ENCODE data around the gene AKAP11. TPM values are rescaled to one million over a fixed set of nuclear protein-coding genes. Genes with fewer than 3 reads are reported as not detected.
A peak's percentile ranks its signal among the peaks of the same experiment; 100 is the strongest.

AKAP11 gene
- total and polyA plus RNA-seq, 2 of the 8 experiments (the other 6 are each of a cell fraction or from before 2014, with no cell fraction given): 4.5 to 21.9 TPM

DNA sequence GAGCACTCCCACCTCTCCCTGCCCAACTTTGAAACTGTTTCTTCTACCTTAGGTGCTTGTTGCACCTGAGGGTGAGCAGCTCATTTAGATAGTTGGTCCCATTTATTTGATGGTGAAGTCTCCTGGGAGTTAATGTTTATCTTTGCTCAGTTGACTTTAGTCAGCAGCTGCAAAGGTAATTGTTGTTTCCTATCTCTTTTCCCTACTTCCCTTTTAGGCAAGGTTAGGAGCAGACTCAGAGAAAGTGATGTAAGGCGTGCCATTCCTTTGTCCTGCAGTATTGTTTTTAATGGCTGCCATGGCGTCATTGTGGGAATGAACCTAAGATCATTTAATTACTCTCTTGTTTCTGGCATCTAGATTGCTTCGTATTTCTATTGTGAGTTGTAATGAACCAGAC is 11.6 kb downstream of the AKAP11 start:
- FAIRE-seq: peak; percentile 68
- Histone ChIP-seq H4K91ac (replicated peaks; ENCODE audit: insufficient read length, low read length) (no peak overlapping the region), H3K23me2 (ENCODE audit: low read depth, low read length) (no peaks in the 10 kb centered on the region), H2BK5ac (ENCODE audit: low read depth, low read length) (no peak overlapping the region), H3K9ac (replicated peaks in 1 of 4; ENCODE audit: extremely low read depth in 1 of 4, low read depth in 3 of 4, low read length in 3 of 4) (0 out of 7 replicates have a peak overlapping the region, but pooled peaks of 1 of the 4 experiments have one; percentile 19), H3K27me3 (replicated peaks in 1 of 4; ENCODE audit: control insufficient read depth in 3 of 4, extremely low read depth in 1 of 4, insufficient read depth in 3 of 4, low read length in 3 of 4) (no peaks in the 10 kb centered on the region), H3K79me2 (ENCODE audit: control insufficient read depth in 1 of 2, insufficient read depth in 2 of 2, low read length in 2 of 2) (peaks cover 0 to 70% of the 10 kb centered on the region in 2 experiments; a peak in 2 of 4 replicates), H4K20me1 (replicated peaks in 1 of 2; ENCODE audit: control insufficient read depth in 1 of 2, insufficient read depth in 2 of 2, low read length in 2 of 2) (no peaks in the 10 kb centered on the region), H4K5ac (ENCODE audit: insufficient read length, low read depth, low read length) (no peak overlapping the region), H3K4me2 (ENCODE audit: insufficient read depth in 1 of 2, low read depth in 2 of 2, low read length in 2 of 2) (0 out of 4 replicates have a peak overlapping the region, but pooled peaks of 1 of the 2 experiments have one; percentile 37), H3K27ac (ENCODE audit: low read depth, low read length) (no peak overlapping the region), H3K23ac (ENCODE audit: insufficient read length) (no peak overlapping the region), H3K56ac (replicated peaks; ENCODE audit: insufficient read length, low read depth, low read length) (no peak overlapping the region), H2AK5ac (ENCODE audit: low read depth, low read length) (no peak overlapping the region), H2AFZ (ENCODE audit: low read length) (no peak overlapping the region), H3K79me1 (ENCODE audit: low read depth, low read length) (no peaks in the 10 kb centered on the region), H4K8ac (ENCODE audit: extremely low read depth, insufficient read depth, low read length) (no peak overlapping the region), H2BK20ac (ENCODE audit: low read length) (no peak overlapping the region), H2BK15ac (ENCODE audit: low read length) (no peak overlapping the region), H2BK120ac (replicated peaks; ENCODE audit: low read depth, low read length) (no peak overlapping the region), H2BK12ac (ENCODE audit: low read depth, low read length) (no peak overlapping the region), H3K4ac (replicated peaks; ENCODE audit: insufficient read length, low read depth, low read length) (no peak overlapping the region), H3K4me1 (replicated peaks in 1 of 4; ENCODE audit: control insufficient read depth in 3 of 4, insufficient read depth in 4 of 4, low read length in 3 of 4) (peaks cover 0 to 10% (median 6%) of the 10 kb centered on the region in 4 experiments; a peak in 4 of 7 replicates), H3K4me3 (ENCODE audit: extremely low read depth in 1 of 4, insufficient read depth in 2 of 4, low read depth in 3 of 4, low read length in 4 of 4) (no peak overlapping the region), H3K18ac (ENCODE audit: extremely low read depth, low read length) (peak overlapping the region; percentile 24; the same call in 1 of the 2 replicates), H3K9me3 (ENCODE audit: insufficient read depth in 2 of 2, low read depth in 1 of 2, low read length in 1 of 2) (no peaks in the 10 kb centered on the region), H3K14ac (ENCODE audit: insufficient read length) (no peak overlapping the region), H3K36me3 (ENCODE audit: control insufficient read depth in 2 of 4, insufficient read depth in 4 of 4, low read length in 3 of 4) (peaks cover 0 to 23% (median 3%) of the 10 kb centered on the region in 4 experiments; a peak in 4 of 8 replicates)
- no peak for DNase-seq (ENCODE audit: low read depth in 1 of 2, low spot score in 2 of 2)
- CTCF ChIA-PET (ENCODE audit: partially characterized antibody): no interaction called here
- TF ChIP-seq YY1 (IDR thresholded peaks at IDR 0.05; ENCODE audit: low read depth, low read length) (peak; percentile 20; the same call in 1 of the 2 replicates), MAFK (IDR thresholded peaks at IDR 0.05; ENCODE audit: low read depth, low read length) (no peak), CBX8 (IDR thresholded peaks at IDR 0.05; ENCODE audit: borderline replicate concordance, low read depth, low read length) (no peak)
- TF ChIP-seq, protein P1, sequence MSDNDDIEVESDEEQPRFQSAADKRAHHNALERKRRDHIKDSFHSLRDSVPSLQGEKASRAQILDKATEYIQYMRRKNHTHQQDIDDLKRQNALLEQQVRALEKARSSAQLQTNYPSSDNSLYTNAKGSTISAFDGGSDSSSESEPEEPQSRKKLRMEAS (IDR thresholded peaks at IDR 0.05): no peak
- POLR2A ChIA-PET (ENCODE audit: partially characterized antibody): interaction anchor here (3.4 kb wide), 1 partner anchor 11 kb away, joined by 12 read pairs; the partner anchor contains the start of gene AKAP11
- 85% methylated on average over 3 of the region's 3 CpGs; no CpG with 5 or more reads in 1 of the 2 experiments for WGBS, 2 experiments (ENCODE audit: extremely low coverage in 1 of 2, insufficient coverage in 1 of 2, insufficient read length in 1 of 2, insufficient replicate concordance in 2 of 2, low coverage in 1 of 2, low lambda C conversion rate in 2 of 2, missing lambda C conversion rate in 1 of 2)
